WTC11 (cell line): ENCODE results near the gene DNAJC15. TPM values are rescaled to one million over a fixed set of nuclear protein-coding genes. Genes with fewer than 3 reads are reported as not detected.

ENCODE experiments used
- ATAC-seq: fragments of 200-7000 bp; cut with Tn5 transposase; 2 replicates; pipeline ENCODE4 v1.10.0; 2021; ENCODE audit warnings: mild to moderate bottlenecking, moderate library complexity
- CTCF ChIA-PET: fragments of 300-600 bp; sonication (Branson Sonifier 250); formaldehyde crosslinking; loops from one replicate; lab custom pipeline; 2021; ENCODE audit warnings: antibody characterized with exemption; lab: Charles Lee
- POLR2A ChIA-PET: fragments of 350-600 bp; sonication (Branson Sonifier 250); formaldehyde crosslinking; loops from one replicate; lab custom pipeline; 2021; ENCODE audit warnings: antibody characterized with exemption; lab: Charles Lee
- DNase-seq: peaks from one replicate; pipeline ENCODE4 v3.0.0; 2021; ENCODE audit warnings: low spot score
- H3K27ac Mint-ChIP-seq: 2 replicates; pipeline ENCODE4 v1.8.0; 2021; ENCODE audit warnings: mixed read lengths
- H3K27me3 Mint-ChIP-seq: 2 replicates; pipeline ENCODE4 v1.8.0; 2021; ENCODE audit warnings: low read depth, mild to moderate bottlenecking, moderate library complexity, mixed read lengths
- H3K36me3 Mint-ChIP-seq: 2 replicates; pipeline ENCODE4 v1.8.0; 2021; ENCODE audit warnings: mixed read lengths
- H3K4me1 Mint-ChIP-seq: 2 replicates; pipeline ENCODE4 v1.8.0; 2022; ENCODE audit warnings: mixed read lengths
- H3K4me3 Mint-ChIP-seq: 2 replicates; pipeline ENCODE4 v1.8.0; 2021; ENCODE audit warnings: mild to moderate bottlenecking, moderate library complexity, mixed read lengths
- H3K9me3 Mint-ChIP-seq: 2 replicates; pipeline ENCODE4 v1.8.0; 2021; ENCODE audit warnings: mixed read lengths
- ATF1 ChIP-seq: sonication (generic); formaldehyde crosslinking; IDR thresholded peaks from 2 replicates; pipeline ENCODE4 v1.8.1; 2023; ENCODE audit warnings: mild to moderate bottlenecking, moderate library complexity, missing genetic modification reagents
- ELF4 ChIP-seq: sonication (generic); formaldehyde crosslinking; IDR thresholded peaks from 2 replicates; pipeline ENCODE4 v1.8.1; 2022; ENCODE audit warnings: low read depth, mild to moderate bottlenecking, moderate library complexity, missing genetic modification reagents
- FOXK1 ChIP-seq: sonication (generic); formaldehyde crosslinking; IDR thresholded peaks from 2 replicates; pipeline ENCODE4 v1.8.0; 2022; ENCODE audit warnings: mild to moderate bottlenecking, moderate library complexity, missing genetic modification reagents
- GTF2I ChIP-seq: fragments of 250-450 bp; sonication (Bioruptor Pico); conservative IDR thresholded peaks from 2 replicates; pipeline ENCODE4 v1.4.0; 2021; ENCODE audit warnings: mild to moderate bottlenecking
- HMGA2 ChIP-seq: fragments of 250-450 bp; sonication (Bioruptor Pico); IDR thresholded peaks from 2 replicates; pipeline ENCODE4 v1.4.0; 2021; ENCODE audit warnings: mild to moderate bottlenecking, moderate library complexity
- KAT7 ChIP-seq: sonication (generic); formaldehyde crosslinking; IDR thresholded peaks from 2 replicates; pipeline ENCODE4 v1.8.1; 2023; ENCODE audit warnings: missing genetic modification reagents, mild to moderate bottlenecking, borderline replicate concordance
- NFE2L1 ChIP-seq: sonication (generic); formaldehyde crosslinking; IDR thresholded peaks from 2 replicates; pipeline ENCODE4 v1.8.1; 2023; ENCODE audit warnings: missing genetic modification reagents
- NR2C2 ChIP-seq: sonication (generic); formaldehyde crosslinking; IDR thresholded peaks from 2 replicates; pipeline ENCODE4 v1.8.0; 2022; ENCODE audit warnings: mild to moderate bottlenecking, missing genetic modification reagents
- NR3C1 ChIP-seq: sonication (generic); formaldehyde crosslinking; conservative IDR thresholded peaks from 2 replicates; pipeline ENCODE4 v1.8.1; 2023; ENCODE audit warnings: low read depth, mild to moderate bottlenecking, missing genetic modification reagents
- OVOL2 ChIP-seq: fragments of 250-450 bp; sonication (Bioruptor Pico); IDR thresholded peaks from 2 replicates; pipeline ENCODE4 v1.9.0; 2021; ENCODE audit warnings: mild to moderate bottlenecking, borderline replicate concordance
- SMAD3 ChIP-seq: sonication (generic); formaldehyde crosslinking; IDR thresholded peaks from 2 replicates; pipeline ENCODE4 v1.8.0; 2022; ENCODE audit warnings: missing genetic modification reagents, mild to moderate bottlenecking, borderline replicate concordance
- TEAD4 ChIP-seq: sonication (generic); formaldehyde crosslinking; IDR thresholded peaks from 2 replicates; pipeline ENCODE4 v1.8.0; 2022; ENCODE audit warnings: mild to moderate bottlenecking, missing genetic modification reagents
- ZBTB21 ChIP-seq: sonication (generic); formaldehyde crosslinking; IDR thresholded peaks from 2 replicates; pipeline ENCODE4 v1.8.1; 2023; ENCODE audit warnings: mild to moderate bottlenecking, missing genetic modification reagents, borderline replicate concordance
- ZNF138 ChIP-seq: sonication (generic); formaldehyde crosslinking; conservative IDR thresholded peaks from 2 replicates; pipeline ENCODE4 v1.8.1; 2022; ENCODE audit warnings: mild to moderate bottlenecking, moderate library complexity, missing genetic modification reagents
- ZNF396 ChIP-seq: fragments of 250-450 bp; sonication (Bioruptor Pico); IDR thresholded peaks from 2 replicates; pipeline ENCODE4 v1.8.0; 2021; ENCODE audit warnings: mild to moderate bottlenecking, moderate library complexity, borderline replicate concordance
- ZNF416 ChIP-seq: fragments of 250-450 bp; sonication (Bioruptor Pico); IDR thresholded peaks from 2 replicates; pipeline ENCODE4 v1.9.0; 2021; ENCODE audit warnings: mild to moderate bottlenecking, inconsistent platforms
- total RNA-seq: library from RNA; stranded (reverse); gene quantifications from 3 replicates; pipeline ENCODE4 v1.2.3, GENCODE V29; 2021
- TF ChIP-seq, protein P1 (sequence below): sonication (generic); formaldehyde crosslinking; IDR thresholded peaks from 2 replicates; pipeline ENCODE4 v1.8.1; 2023; ENCODE audit warnings: mild to moderate bottlenecking, moderate library complexity, missing genetic modification reagents
- TF ChIP-seq, protein P2 (sequence below): sonication (generic); formaldehyde crosslinking; IDR thresholded peaks from 2 replicates; pipeline ENCODE4 v1.8.1; 2022; ENCODE audit warnings: mild to moderate bottlenecking, missing genetic modification reagents, moderate library complexity, borderline replicate concordance
- TF ChIP-seq, protein P3 (sequence below): fragments of 250-450 bp; sonication (Bioruptor Pico); IDR thresholded peaks from 2 replicates; pipeline ENCODE4 v1.9.0; 2021; ENCODE audit warnings: moderate library complexity, mild to moderate bottlenecking, inconsistent platforms, borderline replicate concordance
- TF ChIP-seq, protein P4 (sequence below): sonication (generic); formaldehyde crosslinking; conservative IDR thresholded peaks from 2 replicates; pipeline ENCODE4 v1.8.1; 2022; ENCODE audit warnings: mild to moderate bottlenecking, missing genetic modification reagents

DNAJC15 gene
- total RNA-seq, 1 experiment from 2014 or later, result 12.2 TPM

DNA sequence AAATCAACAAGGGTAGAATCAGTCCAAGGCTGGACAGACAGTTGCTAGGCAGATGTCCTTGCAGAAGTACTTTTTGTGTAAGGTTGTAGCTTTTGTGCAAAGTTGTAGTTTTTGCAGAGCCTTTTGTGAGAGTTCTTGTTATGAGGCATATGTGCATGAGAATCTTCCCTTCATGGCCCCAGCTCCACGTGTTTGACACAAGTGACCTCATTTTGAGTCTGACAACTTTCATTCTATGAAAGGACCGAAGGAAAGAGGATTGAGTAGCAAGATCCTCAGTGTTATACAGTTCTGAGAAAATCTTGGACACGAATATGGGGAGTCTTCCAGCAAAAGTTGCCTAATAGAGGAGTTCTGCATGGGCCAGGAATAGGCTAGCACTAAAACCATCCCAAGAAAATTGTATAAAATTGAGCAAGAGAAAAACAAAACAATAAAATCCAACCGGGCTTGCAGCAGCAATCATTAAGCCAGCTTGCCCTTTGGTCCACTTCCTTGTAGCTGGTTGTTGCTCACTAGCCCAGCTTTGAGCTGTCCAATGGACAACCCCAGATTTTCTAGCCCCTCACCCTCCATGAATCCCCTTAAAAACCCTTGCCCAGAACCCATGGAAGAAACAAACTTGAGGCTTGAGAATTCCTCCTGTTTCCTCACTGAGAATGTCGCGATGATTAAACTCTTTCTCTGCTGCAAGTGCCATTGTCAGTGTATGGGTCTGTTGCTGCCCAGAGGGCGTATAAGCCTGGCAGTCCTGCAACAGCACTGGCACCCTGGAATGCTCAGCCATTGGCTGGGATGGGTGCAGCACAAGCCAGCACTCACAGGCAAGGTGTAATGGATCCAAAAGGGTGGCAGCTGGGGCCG is 37.8 kb upstream of the DNAJC15 start:
- Mint-ChIP-seq H3K4me1 (peaks cover 31% of the 10 kb centered on the region), H3K9me3 (peaks cover 9% of the 10 kb centered on the region; the same call in 1 of the 2 replicates), H3K36me3 (no peaks in the 10 kb centered on the region), H3K27ac (no peak overlapping the region), H3K27me3 (no peaks in the 10 kb centered on the region; the same call in 1 of the 2 replicates), H3K4me3 (no peak overlapping the region)
- no peak for TF ChIP-seq KAT7 (CRISPR knock-in tag)
- TF ChIP-seq GTF2I (CRISPR knock-in tag), result no peak
- no peak for TF ChIP-seq TEAD4 (CRISPR knock-in tag)
- TF ChIP-seq FOXK1 (CRISPR knock-in tag), result no peak
- no peak for TF ChIP-seq ATF1 (CRISPR knock-in tag)
- no peak for TF ChIP-seq NR3C1 (CRISPR knock-in tag)
- no peak for TF ChIP-seq ELF4
- TF ChIP-seq OVOL2 (CRISPR knock-in tag), result no peak
- no peak for TF ChIP-seq NFE2L1 (CRISPR knock-in tag)
- TF ChIP-seq, protein P1, sequence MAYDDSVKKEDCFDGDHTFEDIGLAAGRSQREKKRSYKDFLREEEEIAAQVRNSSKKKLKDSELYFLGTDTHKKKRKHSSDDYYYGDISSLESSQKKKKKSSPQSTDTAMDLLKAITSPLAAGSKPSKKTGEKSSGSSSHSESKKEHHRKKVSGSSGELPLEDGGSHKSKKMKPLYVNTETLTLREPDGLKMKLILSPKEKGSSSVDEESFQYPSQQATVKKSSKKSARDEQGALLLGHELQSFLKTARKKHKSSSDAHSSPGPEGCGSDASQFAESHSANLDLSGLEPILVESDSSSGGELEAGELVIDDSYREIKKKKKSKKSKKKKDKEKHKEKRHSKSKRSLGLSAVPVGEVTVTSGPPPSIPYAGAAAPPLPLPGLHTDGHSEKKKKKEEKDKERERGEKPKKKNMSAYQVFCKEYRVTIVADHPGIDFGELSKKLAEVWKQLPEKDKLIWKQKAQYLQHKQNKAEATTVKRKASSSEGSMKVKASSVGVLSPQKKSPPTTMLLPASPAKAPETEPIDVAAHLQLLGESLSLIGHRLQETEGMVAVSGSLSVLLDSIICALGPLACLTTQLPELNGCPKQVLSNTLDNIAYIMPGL (CRISPR knock-in tag), result no peak
- TF ChIP-seq NR2C2 (CRISPR knock-in tag), result no peak
- DNase-seq (no peak), ATAC-seq (peak; percentile 74)
- ChIA-PET POLR2A (no interaction called here), CTCF (interaction anchor here (0.8 to 1.1 kb wide), 3 partner anchors 14 to 393 kb away, joined by 3 to 4 read pairs (median 3); no protein-coding TSS in a partner anchor)

DNA sequence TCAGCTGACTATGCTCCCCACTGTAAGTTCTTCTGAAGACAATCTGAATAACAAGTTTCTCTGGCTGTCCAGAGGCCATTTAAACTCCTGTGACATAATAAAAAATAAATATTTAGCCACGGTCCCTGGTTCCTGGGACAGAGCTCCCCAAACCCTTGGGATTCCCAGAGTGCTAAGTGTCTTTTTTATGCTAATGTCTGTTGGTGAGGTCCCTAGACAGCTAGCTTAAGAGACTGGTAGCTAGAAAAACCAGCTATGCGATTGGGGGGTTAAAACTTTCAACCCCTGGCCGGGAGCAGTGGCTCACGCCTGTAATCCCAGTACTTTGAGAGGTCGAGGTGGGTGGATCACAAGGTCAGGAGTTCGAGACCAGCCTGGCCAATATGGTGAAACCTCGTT is 37.2 kb upstream of the DNAJC15 start:
- H3K4me3 Mint-ChIP-seq, result no peak overlapping the region
- ChIA-PET POLR2A (no interaction called here), CTCF (interaction anchor here (0.8 to 1.1 kb wide), 3 partner anchors 14 to 393 kb away, joined by 3 to 4 read pairs (median 3); no protein-coding TSS in a partner anchor)
- no peaks in the 10 kb centered on the region for H3K36me3 Mint-ChIP-seq
- peaks cover 7% of the 10 kb centered on the region; the same call in 1 of the 2 replicates for H3K9me3 Mint-ChIP-seq
- H3K27me3 Mint-ChIP-seq, result peaks cover 5% of the 10 kb centered on the region
- TF ChIP-seq ZBTB21 (CRISPR knock-in tag), result no peak
- no peak for TF ChIP-seq ZNF416
- TF ChIP-seq, protein P2, sequence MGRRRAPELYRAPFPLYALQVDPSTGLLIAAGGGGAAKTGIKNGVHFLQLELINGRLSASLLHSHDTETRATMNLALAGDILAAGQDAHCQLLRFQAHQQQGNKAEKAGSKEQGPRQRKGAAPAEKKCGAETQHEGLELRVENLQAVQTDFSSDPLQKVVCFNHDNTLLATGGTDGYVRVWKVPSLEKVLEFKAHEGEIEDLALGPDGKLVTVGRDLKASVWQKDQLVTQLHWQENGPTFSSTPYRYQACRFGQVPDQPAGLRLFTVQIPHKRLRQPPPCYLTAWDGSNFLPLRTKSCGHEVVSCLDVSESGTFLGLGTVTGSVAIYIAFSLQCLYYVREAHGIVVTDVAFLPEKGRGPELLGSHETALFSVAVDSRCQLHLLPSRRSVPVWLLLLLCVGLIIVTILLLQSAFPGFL (CRISPR knock-in tag), result no peak
- TF ChIP-seq KAT7 (CRISPR knock-in tag), result no peak
- no peak for TF ChIP-seq SMAD3
- TF ChIP-seq HMGA2 (CRISPR knock-in tag), result no peak
- TF ChIP-seq ZNF138 (CRISPR knock-in tag), result no peak
- TF ChIP-seq, protein P3, sequence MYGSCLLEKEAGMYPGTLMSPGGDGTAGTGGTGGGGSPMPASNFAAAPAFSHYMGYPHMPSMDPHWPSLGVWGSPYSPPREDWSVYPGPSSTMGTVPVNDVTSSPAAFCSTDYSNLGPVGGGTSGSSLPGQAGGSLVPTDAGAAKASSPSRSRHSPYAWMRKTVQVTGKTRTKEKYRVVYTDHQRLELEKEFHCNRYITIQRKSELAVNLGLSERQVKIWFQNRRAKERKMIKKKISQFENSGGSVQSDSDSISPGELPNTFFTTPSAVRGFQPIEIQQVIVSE (CRISPR knock-in tag), result no peak
- TF ChIP-seq, protein P4, sequence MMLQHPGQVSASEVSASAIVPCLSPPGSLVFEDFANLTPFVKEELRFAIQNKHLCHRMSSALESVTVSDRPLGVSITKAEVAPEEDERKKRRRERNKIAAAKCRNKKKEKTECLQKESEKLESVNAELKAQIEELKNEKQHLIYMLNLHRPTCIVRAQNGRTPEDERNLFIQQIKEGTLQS (CRISPR knock-in tag), result no peak
- TF ChIP-seq ZNF396 (CRISPR knock-in tag), result no peak
- DNase-seq (no peak), ATAC-seq (peak; percentile 84)
- H3K27ac Mint-ChIP-seq, result no peak overlapping the region
- H3K4me1 Mint-ChIP-seq, result peaks cover 33% of the 10 kb centered on the region
